ENCODE results near the gene AURKB.

DNA sequence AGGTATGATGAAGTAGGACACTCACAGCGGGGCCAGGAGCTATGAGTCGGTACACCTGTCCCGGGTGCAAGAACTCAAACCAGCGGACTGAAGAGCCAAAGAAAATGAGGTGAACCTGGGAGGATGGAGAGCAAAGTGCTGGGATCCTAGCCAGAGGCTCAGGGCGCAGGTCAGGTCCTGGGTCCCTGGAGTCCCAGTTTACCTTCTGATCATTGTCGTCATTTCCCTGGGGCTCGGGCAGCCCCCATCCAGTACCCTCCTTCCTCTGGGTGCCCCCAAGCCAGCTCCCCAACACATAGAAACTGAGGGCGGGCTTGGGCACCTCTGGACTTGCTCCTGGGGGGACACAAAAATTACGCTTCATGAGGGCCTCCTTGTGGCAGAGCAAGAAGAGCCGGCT, 21.3 kb upstream of the AURKB start:
- TF ChIP-seq, protein P1, sequence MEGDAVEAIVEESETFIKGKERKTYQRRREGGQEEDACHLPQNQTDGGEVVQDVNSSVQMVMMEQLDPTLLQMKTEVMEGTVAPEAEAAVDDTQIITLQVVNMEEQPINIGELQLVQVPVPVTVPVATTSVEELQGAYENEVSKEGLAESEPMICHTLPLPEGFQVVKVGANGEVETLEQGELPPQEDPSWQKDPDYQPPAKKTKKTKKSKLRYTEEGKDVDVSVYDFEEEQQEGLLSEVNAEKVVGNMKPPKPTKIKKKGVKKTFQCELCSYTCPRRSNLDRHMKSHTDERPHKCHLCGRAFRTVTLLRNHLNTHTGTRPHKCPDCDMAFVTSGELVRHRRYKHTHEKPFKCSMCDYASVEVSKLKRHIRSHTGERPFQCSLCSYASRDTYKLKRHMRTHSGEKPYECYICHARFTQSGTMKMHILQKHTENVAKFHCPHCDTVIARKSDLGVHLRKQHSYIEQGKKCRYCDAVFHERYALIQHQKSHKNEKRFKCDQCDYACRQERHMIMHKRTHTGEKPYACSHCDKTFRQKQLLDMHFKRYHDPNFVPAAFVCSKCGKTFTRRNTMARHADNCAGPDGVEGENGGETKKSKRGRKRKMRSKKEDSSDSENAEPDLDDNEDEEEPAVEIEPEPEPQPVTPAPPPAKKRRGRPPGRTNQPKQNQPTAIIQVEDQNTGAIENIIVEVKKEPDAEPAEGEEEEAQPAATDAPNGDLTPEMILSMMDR (IDR thresholded peaks at IDR 0.05), result no peak
- TF ChIP-seq POLR2A (IDR thresholded peaks at IDR 0.05), result no peak

Data from testis (tissue), 2 donors.